ENCODE results near the gene CCDC82.

CCDC82 gene

GRCh38 chr11:96342014-96342960 lies 47.4 kb downstream of the CCDC82 start:
- peak overlapping the region; percentile 52 for H3K9ac ChIP-seq (ENCODE audit: low read length)
- no peak overlapping the region for H4K8ac ChIP-seq (ENCODE audit: low read depth, low read length)
- H3K27me3 ChIP-seq (ENCODE audit: insufficient read depth, low read length, poor library complexity), result no peaks in the 10 kb centered on the region
- H3K27ac ChIP-seq (ENCODE audit: low read depth, low read length), result no peak overlapping the region
- peak overlapping the region; percentile 8 for H3K4me3 ChIP-seq (ENCODE audit: low read length)
- peaks cover 4% of the 10 kb centered on the region for H3K4me1 ChIP-seq (ENCODE audit: control insufficient read depth, low read depth, low read length)
- no peak overlapping the region for H3K23ac ChIP-seq (ENCODE audit: low read length)
- H2BK15ac ChIP-seq (replicated peaks; ENCODE audit: low read depth), result no peak overlapping the region
- no peak overlapping the region for H2BK120ac ChIP-seq (ENCODE audit: low read depth, low read length)
- H2AK5ac ChIP-seq (ENCODE audit: low read length), result no peak overlapping the region
- H3K79me1 ChIP-seq (ENCODE audit: low read length), result no peaks in the 10 kb centered on the region
- DNase-seq, result no peak
- peak overlapping the region; percentile 43 for H3K4me2 ChIP-seq (ENCODE audit: low read length)
- no peaks in the 10 kb centered on the region for H3K36me3 ChIP-seq (ENCODE audit: control insufficient read depth, insufficient read depth, low read length)
- peak overlapping the region; percentile 82 for H3K4ac ChIP-seq (ENCODE audit: low read depth, low read length)
- 100% methylated on average over 1 of the region's 13 CpGs for WGBS (ENCODE audit: extremely low coverage, insufficient coverage, low lambda C conversion rate)
- peak overlapping the region; percentile 78 for H3K18ac ChIP-seq (ENCODE audit: low read length)
- H3K79me2 ChIP-seq (ENCODE audit: control insufficient read depth, insufficient read depth, low read length), result no peaks in the 10 kb centered on the region
- H2BK5ac ChIP-seq (ENCODE audit: low read length), result no peak overlapping the region
- H3K56ac ChIP-seq (ENCODE audit: low read length), result peak overlapping the region; percentile 77
- H4K5ac ChIP-seq (ENCODE audit: low read length), result no peak overlapping the region

- no peak overlapping the region for H3K4ac ChIP-seq (ENCODE audit: low read depth, low read length)
- DNase-seq, result no peak
These were observed 48.3 kb downstream of the CCDC82 start for GRCh38 chr11:96341211-96342013.

GRCh38 chr11:96340555-96340885 lies 49.2 kb downstream of the CCDC82 start:
- no peak overlapping the region for H2BK15ac ChIP-seq (replicated peaks; ENCODE audit: low read depth)
- H4K5ac ChIP-seq (ENCODE audit: low read length), result no peak overlapping the region
- no peak overlapping the region for H3K9ac ChIP-seq (ENCODE audit: low read length)
- H3K27me3 ChIP-seq (ENCODE audit: insufficient read depth, low read length, poor library complexity), result no peaks in the 10 kb centered on the region
- H3K79me1 ChIP-seq (ENCODE audit: low read length), result no peaks in the 10 kb centered on the region
- H3K27ac ChIP-seq (ENCODE audit: low read depth, low read length), result no peak overlapping the region
- H2BK120ac ChIP-seq (ENCODE audit: low read depth, low read length), result no peak overlapping the region
- H3K18ac ChIP-seq (ENCODE audit: low read length), result no peak overlapping the region
- DNase-seq, result no peak
- no peak overlapping the region for H3K4me2 ChIP-seq (ENCODE audit: low read length)
- H3K4ac ChIP-seq (ENCODE audit: low read depth, low read length), result no peak overlapping the region
- peaks cover 4% of the 10 kb centered on the region for H3K4me1 ChIP-seq (ENCODE audit: control insufficient read depth, low read depth, low read length)
- no CpG with 5 or more reads among the region's 4 CpGs for WGBS (ENCODE audit: extremely low coverage, insufficient coverage, low lambda C conversion rate)
- no peak overlapping the region for H2BK5ac ChIP-seq (ENCODE audit: low read length)
- no peak overlapping the region for H2AK5ac ChIP-seq (ENCODE audit: low read length)
- H4K8ac ChIP-seq (ENCODE audit: low read depth, low read length), result no peak overlapping the region
- no peak overlapping the region for H3K23ac ChIP-seq (ENCODE audit: low read length)
- no peaks in the 10 kb centered on the region for H3K79me2 ChIP-seq (ENCODE audit: control insufficient read depth, insufficient read depth, low read length)
- H3K36me3 ChIP-seq (ENCODE audit: control insufficient read depth, insufficient read depth, low read length), result no peaks in the 10 kb centered on the region
- no peak overlapping the region for H3K56ac ChIP-seq (ENCODE audit: low read length)
- H3K4me3 ChIP-seq (ENCODE audit: low read length), result no peak overlapping the region

More at GRCh38 chr11:96341211-96342013, 48.3 kb downstream of the CCDC82 start:
- no peak overlapping the region for H3K27ac ChIP-seq (ENCODE audit: low read depth, low read length)
- no peak overlapping the region for H3K23ac ChIP-seq (ENCODE audit: low read length)
- no peak overlapping the region for H4K8ac ChIP-seq (ENCODE audit: low read depth, low read length)
- H4K5ac ChIP-seq (ENCODE audit: low read length), result no peak overlapping the region
- no peaks in the 10 kb centered on the region for H3K36me3 ChIP-seq (ENCODE audit: control insufficient read depth, insufficient read depth, low read length)
- no CpG with 5 or more reads among the region's 26 CpGs for WGBS (ENCODE audit: extremely low coverage, insufficient coverage, low lambda C conversion rate)
- H2BK15ac ChIP-seq (replicated peaks; ENCODE audit: low read depth), result no peak overlapping the region
- no peak overlapping the region for H3K9ac ChIP-seq (ENCODE audit: low read length)
- peaks cover 4% of the 10 kb centered on the region for H3K4me1 ChIP-seq (ENCODE audit: control insufficient read depth, low read depth, low read length)
- no peak overlapping the region for H2AK5ac ChIP-seq (ENCODE audit: low read length)
- no peak overlapping the region for H2BK120ac ChIP-seq (ENCODE audit: low read depth, low read length)
- H3K79me2 ChIP-seq (ENCODE audit: control insufficient read depth, insufficient read depth, low read length), result no peaks in the 10 kb centered on the region
- peak overlapping the region; percentile 69 for H3K18ac ChIP-seq (ENCODE audit: low read length)
- no peaks in the 10 kb centered on the region for H3K27me3 ChIP-seq (ENCODE audit: insufficient read depth, low read length, poor library complexity)
- H3K4me2 ChIP-seq (ENCODE audit: low read length), result no peak overlapping the region
- no peak overlapping the region for H3K56ac ChIP-seq (ENCODE audit: low read length)
- H2BK5ac ChIP-seq (ENCODE audit: low read length), result no peak overlapping the region
- no peak overlapping the region for H3K4me3 ChIP-seq (ENCODE audit: low read length)
- no peaks in the 10 kb centered on the region for H3K79me1 ChIP-seq (ENCODE audit: low read length)

GRCh38 chr11:96339706-96340554 lies 49.8 kb downstream of the CCDC82 start:
- no peak for DNase-seq
- Histone ChIP-seq H3K18ac (ENCODE audit: low read length) (no peak overlapping the region), H2BK120ac (ENCODE audit: low read depth, low read length) (no peak overlapping the region), H3K79me1 (ENCODE audit: low read length) (no peaks in the 10 kb centered on the region), H2BK15ac (replicated peaks; ENCODE audit: low read depth) (no peak overlapping the region), H3K4me1 (ENCODE audit: control insufficient read depth, low read depth, low read length) (peaks cover 4% of the 10 kb centered on the region), H2BK5ac (ENCODE audit: low read length) (no peak overlapping the region), H3K79me2 (ENCODE audit: control insufficient read depth, insufficient read depth, low read length) (no peaks in the 10 kb centered on the region), H3K4me2 (ENCODE audit: low read length) (no peak overlapping the region), H4K8ac (ENCODE audit: low read depth, low read length) (no peak overlapping the region), H3K9ac (ENCODE audit: low read length) (no peak overlapping the region), H3K56ac (ENCODE audit: low read length) (no peak overlapping the region), H3K27me3 (ENCODE audit: insufficient read depth, low read length, poor library complexity) (no peaks in the 10 kb centered on the region), H3K23ac (ENCODE audit: low read length) (no peak overlapping the region), H2AK5ac (ENCODE audit: low read length) (no peak overlapping the region), H3K27ac (ENCODE audit: low read depth, low read length) (no peak overlapping the region), H4K5ac (ENCODE audit: low read length) (no peak overlapping the region), H3K4me3 (ENCODE audit: low read length) (no peak overlapping the region), H3K4ac (ENCODE audit: low read depth, low read length) (no peak overlapping the region), H3K36me3 (ENCODE audit: control insufficient read depth, insufficient read depth, low read length) (no peaks in the 10 kb centered on the region)
- WGBS (ENCODE audit: extremely low coverage, insufficient coverage, low lambda C conversion rate), result no CpG with 5 or more reads among the region's 7 CpGs

DNA sequence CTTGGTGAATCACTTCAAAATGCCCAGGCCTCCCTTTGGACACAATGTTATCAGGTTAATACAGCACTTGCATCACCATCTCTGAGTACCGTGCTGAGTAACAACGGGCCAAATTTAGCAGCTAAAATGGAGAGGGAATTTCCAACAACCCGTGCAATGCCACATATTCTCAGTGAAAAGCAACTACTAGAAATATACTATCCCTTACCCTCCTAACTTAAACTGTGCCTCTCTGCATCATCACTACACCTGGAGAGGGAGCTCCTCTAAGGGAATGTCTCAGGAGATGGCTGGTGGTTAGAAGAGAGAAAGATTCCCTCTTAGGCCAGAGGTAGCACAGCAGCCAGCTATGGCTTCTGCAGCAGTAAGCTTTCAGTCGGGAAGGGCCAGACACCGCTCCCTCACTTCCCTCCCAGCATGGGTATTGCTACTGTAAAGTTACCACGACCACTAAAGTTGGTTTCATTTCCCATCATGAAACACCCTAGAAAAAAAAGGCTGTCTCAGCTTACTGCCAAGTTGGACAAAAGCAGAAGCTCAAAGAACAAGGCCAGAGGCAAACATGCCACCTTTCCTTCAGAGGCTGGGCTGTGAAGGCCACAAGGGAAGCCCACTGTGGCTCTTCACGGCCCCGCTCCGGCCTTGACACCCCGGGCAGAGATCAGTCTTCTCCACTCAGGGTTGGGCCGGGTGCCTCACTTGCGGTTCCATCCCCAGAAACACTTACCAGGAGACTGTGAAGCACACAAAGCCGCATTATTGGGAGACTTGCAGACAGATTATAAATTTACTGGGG lies 50.6 kb downstream of the CCDC82 start:
- H2AK5ac ChIP-seq (ENCODE audit: low read length), result no peak overlapping the region
- no peaks in the 10 kb centered on the region for H3K79me1 ChIP-seq (ENCODE audit: low read length)
- no peak overlapping the region for H2BK120ac ChIP-seq (ENCODE audit: low read depth, low read length)
- H2BK15ac ChIP-seq (replicated peaks; ENCODE audit: low read depth), result no peak overlapping the region
- H3K27me3 ChIP-seq (ENCODE audit: insufficient read depth, low read length, poor library complexity), result no peaks in the 10 kb centered on the region
- no peak overlapping the region for H3K4me3 ChIP-seq (ENCODE audit: low read length)
- no peaks in the 10 kb centered on the region for H3K36me3 ChIP-seq (ENCODE audit: control insufficient read depth, insufficient read depth, low read length)
- H2BK5ac ChIP-seq (ENCODE audit: low read length), result no peak overlapping the region
- H3K23ac ChIP-seq (ENCODE audit: low read length), result no peak overlapping the region
- no peaks in the 10 kb centered on the region for H3K79me2 ChIP-seq (ENCODE audit: control insufficient read depth, insufficient read depth, low read length)
- H3K4ac ChIP-seq (ENCODE audit: low read depth, low read length), result no peak overlapping the region
- no peak overlapping the region for H3K4me2 ChIP-seq (ENCODE audit: low read length)
- DNase-seq, result peak; percentile 52
- no peak overlapping the region for H3K56ac ChIP-seq (ENCODE audit: low read length)
- no peak overlapping the region for H4K5ac ChIP-seq (ENCODE audit: low read length)
- no peak overlapping the region for H3K9ac ChIP-seq (ENCODE audit: low read length)
- H3K4me1 ChIP-seq (ENCODE audit: control insufficient read depth, low read depth, low read length), result peaks cover 4% of the 10 kb centered on the region
- H4K8ac ChIP-seq (ENCODE audit: low read depth, low read length), result no peak overlapping the region
- WGBS (ENCODE audit: extremely low coverage, insufficient coverage, low lambda C conversion rate), result no CpG with 5 or more reads among the region's 13 CpGs
- H3K27ac ChIP-seq (ENCODE audit: low read depth, low read length), result no peak overlapping the region
- H3K18ac ChIP-seq (ENCODE audit: low read length), result no peak overlapping the region
